Neutrophil (primary cell): Measurements from ENCODE around the gene FUS.
"Not testable (repeated sequence)": the region's sequence is repeated elsewhere in the genome, so short reads cannot be mapped to it uniquely, and the experiment has no call there.

Experiments used
- H3K27ac ChIP-seq: fragments of 200-600 bp; sonication (generic); 2 replicates; pipeline ENCODE4 v1.5.1; 2016; ENCODE audit warnings: mild to moderate bottlenecking, moderate library complexity
- H3K27me3 ChIP-seq: fragments of 200-600 bp; sonication (generic); 2 replicates; pipeline ENCODE4 v1.6.0; 2016; ENCODE audit warnings: mild to moderate bottlenecking
- H3K36me3 ChIP-seq: fragments of 200-600 bp; sonication (generic); 2 replicates; pipeline ENCODE4 v1.5.1; 2017
- H3K4me1 ChIP-seq, 2 experiments: fragments of 200-600 bp in 1 of 2; sonication (generic) in 1 of 2; 1 replicate in 1 of 2; 2 replicates in 1 of 2; pipeline versions ENCODE4 v1.5.1 to v1.6.1; 2013 to 2016; ENCODE audit warnings: low read depth in 1 of 2, low read length in 1 of 2, mild to moderate bottlenecking in 1 of 2, moderate library complexity in 1 of 2; ENCODE audit not compliant: control insufficient read depth in 1 of 2, insufficient read depth in 1 of 2
- H3K4me3 ChIP-seq, 2 experiments: fragments of 200-600 bp in 1 of 2; sonication (generic) in 1 of 2; 1 replicate in 1 of 2; 2 replicates in 1 of 2; pipeline ENCODE4 v1.5.1; 2013 to 2016; ENCODE audit warnings: low read depth in 1 of 2, low read length in 1 of 2, mild to moderate bottlenecking in 1 of 2, moderate library complexity in 1 of 2
- H3K9me3 ChIP-seq: fragments of 200-600 bp; sonication (generic); 2 replicates; pipeline ENCODE4 v1.5.1; 2016
- CTCF ChIP-seq: fragments of 200-600 bp; sonication (generic); IDR thresholded peaks from 2 replicates; pipeline ENCODE4 v1.5.1; 2016; ENCODE audit warnings: antibody characterized with exemption

FUS gene

GRCh38 chr16:31143011-31143693 lies 36.8 kb upstream of the FUS start:
- no peaks in the 10 kb centered on the region for H3K36me3 ChIP-seq
- H3K27ac ChIP-seq: peak overlapping the region; percentile 96
- H3K9me3 ChIP-seq: no peaks in the 10 kb centered on the region
- H3K27me3 ChIP-seq: peaks cover 6% of the 10 kb centered on the region
- peaks cover 26 to 31% of the 10 kb centered on the region in 2 experiments for H3K4me1 ChIP-seq
- no peak for TF ChIP-seq CTCF
- peak overlapping the region; percentile 68 to 69 for H3K4me3 ChIP-seq

DNA sequence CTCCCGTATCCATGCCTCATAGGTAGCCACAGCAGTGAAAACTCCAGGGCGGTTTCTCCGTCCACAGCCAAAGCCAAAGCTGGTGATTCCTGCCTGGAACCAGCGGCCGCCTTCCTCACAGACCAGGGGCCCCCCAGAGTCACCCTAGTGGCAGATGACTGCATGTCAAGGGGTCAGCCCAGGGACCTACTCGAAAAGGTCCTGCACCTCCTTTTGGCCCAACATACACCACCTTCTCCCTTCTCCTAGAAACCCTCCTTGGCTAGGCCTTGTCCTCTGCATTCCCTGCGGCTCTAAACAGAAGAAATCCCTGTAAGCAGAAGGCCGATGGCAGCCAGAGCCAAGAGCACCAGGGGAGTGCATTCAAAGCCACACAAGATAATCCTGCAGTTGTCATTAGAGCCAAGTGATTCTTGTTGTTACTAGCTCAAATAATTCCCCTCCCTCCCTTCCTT lies 36.2 kb upstream of the FUS start:
- no peak overlapping the region for H3K4me3 ChIP-seq
- no peaks in the 10 kb centered on the region for H3K9me3 ChIP-seq
- peak overlapping the region; percentile 96 for H3K27ac ChIP-seq
- peaks cover 26 to 31% of the 10 kb centered on the region in 2 experiments for H3K4me1 ChIP-seq
- no peak for TF ChIP-seq CTCF
- peaks cover 12% of the 10 kb centered on the region for H3K27me3 ChIP-seq
- H3K36me3 ChIP-seq: no peaks in the 10 kb centered on the region

GRCh38 chr16:31144418-31144817 lies 35.5 kb upstream of the FUS start:
- Histone ChIP-seq H3K4me1 (peaks cover 26 to 31% of the 10 kb centered on the region in 2 experiments), H3K27me3 (peaks cover 12% of the 10 kb centered on the region)
- not testable (repeated sequence) for H3K27ac ChIP-seq, H3K9me3 ChIP-seq, H3K36me3 ChIP-seq, H3K4me3 ChIP-seq

DNA sequence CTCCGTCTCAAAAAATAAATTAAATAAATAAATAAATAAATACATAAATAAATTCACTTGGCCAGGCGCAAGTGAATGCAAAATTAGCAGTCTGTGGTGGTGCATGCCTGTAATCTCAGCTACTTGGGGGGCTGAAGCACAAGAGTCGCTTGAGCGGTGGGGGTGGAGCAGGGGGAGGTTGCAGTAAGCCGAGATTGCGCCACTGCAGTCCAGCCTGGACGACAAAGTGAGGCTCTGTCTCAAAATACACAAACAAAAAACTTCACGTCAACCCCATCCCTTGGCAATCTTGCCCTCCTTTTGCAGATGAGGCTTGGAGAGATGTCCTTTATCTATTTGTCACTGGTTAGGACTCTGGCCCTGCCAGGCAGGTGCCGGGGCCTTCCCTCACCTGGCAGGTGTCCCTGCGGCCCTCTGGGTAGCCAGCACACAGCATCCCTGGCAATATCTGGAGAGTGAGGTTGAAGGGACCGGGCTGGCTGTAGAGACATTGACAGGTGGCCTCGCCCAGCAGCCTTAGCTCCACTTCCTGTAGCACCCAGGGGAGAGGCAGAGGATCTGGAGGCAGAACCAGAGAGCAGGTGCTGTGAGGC lies 34.4 kb upstream of the FUS start:
- H3K9me3 ChIP-seq: no peaks in the 10 kb centered on the region
- no peaks in the 10 kb centered on the region for H3K36me3 ChIP-seq
- H3K27me3 ChIP-seq: peaks cover 12% of the 10 kb centered on the region
- no peak overlapping the region for H3K27ac ChIP-seq
- TF ChIP-seq CTCF: no peak
- H3K4me3 ChIP-seq: no peak overlapping the region
- peaks cover 26 to 29% of the 10 kb centered on the region in 2 experiments for H3K4me1 ChIP-seq

- Histone ChIP-seq H3K9me3 (no peaks in the 10 kb centered on the region), H3K4me1 (peaks cover 9 to 13% of the 10 kb centered on the region in 2 experiments), H3K36me3 (no peaks in the 10 kb centered on the region), H3K27ac (no peak overlapping the region), H3K27me3 (peaks cover 12% of the 10 kb centered on the region), H3K4me3 (no peak overlapping the region)
- no peak for TF ChIP-seq CTCF
Measured at GRCh38 chr16:31147574-31147973, 32.4 kb upstream of the FUS start.

- Histone ChIP-seq H3K4me1 (peaks cover 2 to 5% of the 10 kb centered on the region in 2 experiments), H3K9me3 (no peaks in the 10 kb centered on the region), H3K36me3 (no peaks in the 10 kb centered on the region), H3K27ac (no peak overlapping the region), H3K4me3 (no peak overlapping the region), H3K27me3 (peaks cover 12% of the 10 kb centered on the region)
- no peak for TF ChIP-seq CTCF
Measured at GRCh38 chr16:31148281-31148728, 31.6 kb upstream of the FUS start.
